Spleen (tissue), 7 donors: ENCODE measurements around the gene PLEKHA1.

ENCODE experiments used
- POLR2A ChIP-seq, 3 donors: fragments of 450-650 bp; IDR thresholded peaks; one replicate each; pipeline ENCODE4 v1.5.1; 2017; ENCODE audit warnings: antibody characterized with exemption in 3 of 3, mild to moderate bottlenecking in 1 of 3
- TF ChIP-seq, protein P1 (sequence below), 11 experiments: fragments of 200-600 bp in 7 of 11; fragments of 450-650 bp in 4 of 11; sonication (generic) in 4 of 11; IDR thresholded peaks in 8 of 11; conservative IDR thresholded peaks in 3 of 11; 1 replicate in 7 of 11; 2 replicates in 4 of 11; pipeline versions ENCODE4 v1.4.0 to v1.8.0; 2016 to 2021; ENCODE audit warnings: antibody characterized with exemption in 11 of 11, inconsistent platforms in 4 of 11, mild to moderate bottlenecking in 1 of 11
- donor health status: DM: no; HTN: no; CAD: no; lungs with moderate emphysema.
- donor health status: DM: no; HTN: no; CAD: no.
- donor health status: DM: no; HTN: no; CAD: no.

DNA sequence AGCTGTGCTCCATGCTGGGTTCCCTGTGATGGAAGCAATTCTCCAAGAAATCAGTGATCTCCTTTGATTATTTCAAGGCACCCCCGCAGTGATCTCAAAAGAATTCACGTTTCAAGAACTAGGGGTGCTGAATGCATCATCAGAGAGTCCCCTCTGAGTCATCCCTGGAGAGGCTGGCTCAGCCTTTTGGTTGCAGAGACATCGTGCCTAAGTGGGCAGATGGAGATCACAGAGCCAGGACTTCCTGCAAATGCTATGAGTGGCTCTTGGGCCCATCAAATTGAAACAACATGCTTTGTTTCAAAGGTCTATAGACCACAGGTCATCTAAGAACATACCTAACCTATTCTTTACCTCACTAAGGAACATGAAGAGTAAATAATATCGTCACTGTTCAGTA is 41.5 kb upstream of the PLEKHA1 start:
- TF ChIP-seq, protein P1, sequence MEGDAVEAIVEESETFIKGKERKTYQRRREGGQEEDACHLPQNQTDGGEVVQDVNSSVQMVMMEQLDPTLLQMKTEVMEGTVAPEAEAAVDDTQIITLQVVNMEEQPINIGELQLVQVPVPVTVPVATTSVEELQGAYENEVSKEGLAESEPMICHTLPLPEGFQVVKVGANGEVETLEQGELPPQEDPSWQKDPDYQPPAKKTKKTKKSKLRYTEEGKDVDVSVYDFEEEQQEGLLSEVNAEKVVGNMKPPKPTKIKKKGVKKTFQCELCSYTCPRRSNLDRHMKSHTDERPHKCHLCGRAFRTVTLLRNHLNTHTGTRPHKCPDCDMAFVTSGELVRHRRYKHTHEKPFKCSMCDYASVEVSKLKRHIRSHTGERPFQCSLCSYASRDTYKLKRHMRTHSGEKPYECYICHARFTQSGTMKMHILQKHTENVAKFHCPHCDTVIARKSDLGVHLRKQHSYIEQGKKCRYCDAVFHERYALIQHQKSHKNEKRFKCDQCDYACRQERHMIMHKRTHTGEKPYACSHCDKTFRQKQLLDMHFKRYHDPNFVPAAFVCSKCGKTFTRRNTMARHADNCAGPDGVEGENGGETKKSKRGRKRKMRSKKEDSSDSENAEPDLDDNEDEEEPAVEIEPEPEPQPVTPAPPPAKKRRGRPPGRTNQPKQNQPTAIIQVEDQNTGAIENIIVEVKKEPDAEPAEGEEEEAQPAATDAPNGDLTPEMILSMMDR (IDR thresholded peaks at IDR 0.05 in 8 of 11, conservative IDR thresholded peaks at IDR 0.05 in 3 of 11), result no peak
- TF ChIP-seq POLR2A (IDR thresholded peaks at IDR 0.05), result no peak
